Vagina (tissue), 2 donors: ENCODE data around the gene SLC40A1. TPM values are rescaled to one million over a fixed set of nuclear protein-coding genes. Genes with fewer than 3 reads are reported as not detected.

Source experiments
- DNase-seq, 2 donors: peaks; one replicate each; pipeline ENCODE4 v3.0.0-alpha.2; 2017; ENCODE audit errors: extremely low spot score in 2 of 2
- H3K27ac ChIP-seq: fragments of 200-600 bp; sonication (generic); one replicate; pipeline ENCODE4 v1.5.1; 2019
- H3K27me3 ChIP-seq: fragments of 200-600 bp; sonication (generic); one replicate; pipeline ENCODE4 v1.5.1; 2019
- H3K36me3 ChIP-seq, 2 donors: fragments of 200-600 bp; sonication (generic); one replicate each; pipeline ENCODE4 v1.5.1; 2017 to 2019
- H3K4me1 ChIP-seq: fragments of 200-600 bp; sonication (generic); one replicate; pipeline ENCODE4 v1.5.1; 2019
- H3K4me3 ChIP-seq, 2 donors: fragments of 200-600 bp; sonication (generic); 1 replicate in 1 of 2; 2 replicates in 1 of 2; pipeline ENCODE4 v1.5.1; 2016 to 2019
- H3K9me3 ChIP-seq: fragments of 200-600 bp; sonication (generic); one replicate; pipeline ENCODE4 v1.5.1; 2019
- POLR2A ChIP-seq, 2 donors: fragments of 450-650 bp; IDR thresholded peaks; one replicate each; pipeline ENCODE4 v1.6.1; 2017; ENCODE audit warnings: antibody characterized with exemption in 2 of 2, mild to moderate bottlenecking in 2 of 2, moderate library complexity in 2 of 2
- POLR2AphosphoS5 ChIP-seq, 2 donors: sonication (generic); formaldehyde crosslinking; IDR thresholded peaks; one replicate each; pipeline ENCODE4 v1.9.0; 2017; ENCODE audit warnings: antibody characterized with exemption in 2 of 2, mild to moderate bottlenecking in 2 of 2, low read depth in 1 of 2; ENCODE audit not compliant: insufficient read depth in 1 of 2
- intact Hi-C: fragments of 100-400 bp; cut with DNase I; formaldehyde crosslinking; loops from one replicate; pipeline ENCODE4 v1.15.1; 2023
- total RNA-seq: library from RNA; depleted of rRNA; stranded (reverse); fragments of >200 nt; gene quantifications from one replicate; pipeline ENCODE4 v1.2.3, GENCODE V29; 2016
- TF ChIP-seq, protein P1 (sequence below), 3 experiments: fragments of 450-650 bp in 2 of 3; fragments of 200-600 bp in 1 of 3; sonication (generic) in 1 of 3; IDR thresholded peaks; one replicate each; pipeline ENCODE4 v1.5.1; 2017 to 2019; ENCODE audit warnings: antibody characterized with exemption in 3 of 3, mild to moderate bottlenecking in 2 of 3, moderate library complexity in 2 of 3

The SLC40A1 gene
- total RNA-seq, 1 donor from 2014 or later = 53.3 TPM

DNA sequence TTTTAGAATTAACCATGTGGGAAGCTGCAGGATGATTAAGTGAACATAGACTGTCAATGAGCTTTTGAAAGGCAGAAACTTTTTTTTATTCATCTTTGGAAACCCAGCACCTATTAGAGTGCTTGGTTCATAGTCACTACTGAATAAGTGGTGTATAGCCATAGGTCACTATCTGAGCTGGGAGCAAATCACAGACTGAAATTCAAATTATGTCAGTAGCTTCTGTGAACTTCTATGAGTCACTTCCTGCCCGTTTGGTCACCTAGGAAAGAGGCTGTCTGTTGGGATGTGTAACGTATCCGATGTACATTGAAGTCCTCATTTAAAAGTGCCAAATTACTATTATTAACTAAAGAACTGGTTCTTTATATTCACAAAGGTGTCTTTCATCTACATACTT is 20.5 kb upstream of the SLC40A1 start:
- Histone ChIP-seq H3K4me3 (no peak overlapping the region), H3K27me3 (no peaks in the 10 kb centered on the region), H3K36me3 (no peaks in the 10 kb centered on the region), H3K9me3 (no peaks in the 10 kb centered on the region), H3K27ac (no peak overlapping the region), H3K4me1 (no peaks in the 10 kb centered on the region)
- no peak for DNase-seq
- intact Hi-C loops = no loop called here
- no peak for TF ChIP-seq POLR2A (IDR thresholded peaks at IDR 0.05)
- no peak for TF ChIP-seq POLR2AphosphoS5 (IDR thresholded peaks at IDR 0.05; ENCODE audit: insufficient read depth in 1 of 2, low read depth in 1 of 2)
- TF ChIP-seq, protein P1, sequence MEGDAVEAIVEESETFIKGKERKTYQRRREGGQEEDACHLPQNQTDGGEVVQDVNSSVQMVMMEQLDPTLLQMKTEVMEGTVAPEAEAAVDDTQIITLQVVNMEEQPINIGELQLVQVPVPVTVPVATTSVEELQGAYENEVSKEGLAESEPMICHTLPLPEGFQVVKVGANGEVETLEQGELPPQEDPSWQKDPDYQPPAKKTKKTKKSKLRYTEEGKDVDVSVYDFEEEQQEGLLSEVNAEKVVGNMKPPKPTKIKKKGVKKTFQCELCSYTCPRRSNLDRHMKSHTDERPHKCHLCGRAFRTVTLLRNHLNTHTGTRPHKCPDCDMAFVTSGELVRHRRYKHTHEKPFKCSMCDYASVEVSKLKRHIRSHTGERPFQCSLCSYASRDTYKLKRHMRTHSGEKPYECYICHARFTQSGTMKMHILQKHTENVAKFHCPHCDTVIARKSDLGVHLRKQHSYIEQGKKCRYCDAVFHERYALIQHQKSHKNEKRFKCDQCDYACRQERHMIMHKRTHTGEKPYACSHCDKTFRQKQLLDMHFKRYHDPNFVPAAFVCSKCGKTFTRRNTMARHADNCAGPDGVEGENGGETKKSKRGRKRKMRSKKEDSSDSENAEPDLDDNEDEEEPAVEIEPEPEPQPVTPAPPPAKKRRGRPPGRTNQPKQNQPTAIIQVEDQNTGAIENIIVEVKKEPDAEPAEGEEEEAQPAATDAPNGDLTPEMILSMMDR (IDR thresholded peaks at IDR 0.05) = no peak

DNA sequence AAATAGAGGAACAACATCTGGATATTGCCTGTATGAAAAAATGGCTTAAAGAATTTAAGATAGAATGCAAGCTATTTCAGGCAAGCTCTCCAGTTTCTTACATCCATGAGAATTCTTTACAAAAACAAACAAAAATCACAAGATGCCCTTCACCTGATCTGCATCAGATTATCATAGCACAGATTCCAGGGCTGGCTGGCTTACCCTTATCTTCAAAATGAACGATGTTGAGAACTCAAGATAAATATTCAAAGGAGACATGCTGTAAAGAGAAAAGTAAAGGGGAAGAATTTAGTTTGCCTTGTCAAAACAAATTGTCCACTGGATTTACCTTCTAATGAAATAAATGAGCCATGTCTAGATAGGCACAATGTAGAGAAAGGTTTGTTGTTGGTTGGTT is 18.7 kb upstream of the SLC40A1 start:
- Histone ChIP-seq H3K36me3 (no peaks in the 10 kb centered on the region), H3K27ac (no peak overlapping the region), H3K27me3 (no peaks in the 10 kb centered on the region), H3K4me3 (no peak overlapping the region), H3K4me1 (no peaks in the 10 kb centered on the region), H3K9me3 (no peaks in the 10 kb centered on the region)
- intact Hi-C loops = no loop called here
- TF ChIP-seq POLR2A (IDR thresholded peaks at IDR 0.05) (no peak), POLR2AphosphoS5 (IDR thresholded peaks at IDR 0.05; ENCODE audit: insufficient read depth in 1 of 2, low read depth in 1 of 2) (no peak)
- TF ChIP-seq, protein P1 (IDR thresholded peaks at IDR 0.05) = no peak
- DNase-seq = no peak

DNA sequence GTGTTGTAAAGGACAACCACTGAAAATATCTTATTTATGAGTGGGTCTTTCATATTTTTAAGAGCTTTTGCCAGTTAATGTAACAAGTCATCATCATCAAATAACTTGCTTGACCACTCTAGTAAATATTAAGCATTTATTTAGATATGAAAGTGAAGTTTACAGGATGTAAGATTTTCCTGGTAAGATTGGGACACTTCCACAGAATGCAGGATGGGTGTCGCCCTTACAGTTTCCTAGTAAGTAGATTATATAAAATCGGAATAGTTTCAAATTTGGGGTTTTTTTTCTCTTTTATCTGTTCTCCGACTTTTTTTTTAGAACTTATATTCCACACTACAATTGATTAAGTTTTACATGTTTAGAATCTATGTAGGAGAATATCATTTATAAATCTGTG is 14.8 kb upstream of the SLC40A1 start:
- no peak for DNase-seq
- H3K27me3 ChIP-seq = no peaks in the 10 kb centered on the region
- H3K36me3 ChIP-seq = no peaks in the 10 kb centered on the region
- intact Hi-C loops = no loop called here
- H3K27ac ChIP-seq = no peak overlapping the region
- no peaks in the 10 kb centered on the region for H3K9me3 ChIP-seq
- H3K4me1 ChIP-seq = no peaks in the 10 kb centered on the region
- TF ChIP-seq POLR2A (IDR thresholded peaks at IDR 0.05) = no peak
- TF ChIP-seq POLR2AphosphoS5 (IDR thresholded peaks at IDR 0.05; ENCODE audit: insufficient read depth in 1 of 2, low read depth in 1 of 2) = no peak
- TF ChIP-seq, protein P1 (IDR thresholded peaks at IDR 0.05) = no peak
- no peak overlapping the region for H3K4me3 ChIP-seq

DNA sequence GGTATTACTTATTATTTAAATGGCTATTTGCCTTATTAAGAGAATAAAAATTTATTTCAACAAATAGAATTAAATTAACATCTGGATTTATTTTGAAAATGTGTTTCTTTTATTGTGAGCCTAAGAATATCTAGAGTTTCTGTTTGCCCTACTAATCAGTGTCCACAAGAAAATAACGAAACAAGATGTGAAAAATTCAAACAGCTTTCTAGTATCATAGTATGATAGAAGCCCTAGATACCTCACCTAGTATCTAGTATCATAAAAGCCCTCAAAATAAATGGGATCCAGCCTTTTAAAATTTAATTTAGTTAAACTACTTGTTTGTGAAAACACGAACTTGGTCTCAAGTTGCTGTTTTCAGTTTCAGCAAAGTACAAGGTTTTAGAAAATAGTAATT is 13.7 kb upstream of the SLC40A1 start:
- no peak for DNase-seq
- no peak overlapping the region for H3K27ac ChIP-seq
- H3K27me3 ChIP-seq = no peaks in the 10 kb centered on the region
- no peaks in the 10 kb centered on the region for H3K36me3 ChIP-seq
- no peaks in the 10 kb centered on the region for H3K4me1 ChIP-seq
- H3K4me3 ChIP-seq = no peak overlapping the region
- TF ChIP-seq POLR2AphosphoS5 (IDR thresholded peaks at IDR 0.05; ENCODE audit: insufficient read depth in 1 of 2, low read depth in 1 of 2) (no peak), POLR2A (IDR thresholded peaks at IDR 0.05) (no peak)
- TF ChIP-seq, protein P1 (IDR thresholded peaks at IDR 0.05) = no peak
- intact Hi-C loops = no loop called here
- H3K9me3 ChIP-seq = no peaks in the 10 kb centered on the region

DNA sequence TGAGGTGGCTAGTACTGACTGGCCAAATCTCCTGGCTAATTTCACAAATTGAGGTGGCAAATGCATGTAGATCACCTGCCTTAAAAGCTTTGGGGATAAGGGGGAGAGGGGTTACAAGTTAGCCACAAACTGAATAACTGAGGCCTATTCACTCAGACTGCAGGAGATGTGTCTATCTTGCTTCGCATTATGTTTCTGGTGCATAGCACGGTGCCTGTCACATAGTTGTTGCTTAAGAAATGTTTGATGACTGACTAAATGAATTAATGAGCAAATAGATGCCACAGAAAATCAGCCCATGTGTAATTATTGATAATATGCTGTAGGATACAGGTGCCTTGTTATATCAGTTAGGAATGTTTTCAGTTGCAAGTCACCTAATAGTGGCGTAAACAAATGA is 12.5 kb upstream of the SLC40A1 start:
- no peaks in the 10 kb centered on the region for H3K9me3 ChIP-seq
- no peak overlapping the region for H3K27ac ChIP-seq
- H3K4me1 ChIP-seq = no peaks in the 10 kb centered on the region
- no peak for DNase-seq
- H3K4me3 ChIP-seq = no peak overlapping the region
- H3K36me3 ChIP-seq = no peaks in the 10 kb centered on the region
- H3K27me3 ChIP-seq = no peaks in the 10 kb centered on the region
- TF ChIP-seq, protein P1 (IDR thresholded peaks at IDR 0.05) = no peak
- no peak for TF ChIP-seq POLR2AphosphoS5 (IDR thresholded peaks at IDR 0.05; ENCODE audit: insufficient read depth in 1 of 2, low read depth in 1 of 2)
- TF ChIP-seq POLR2A (IDR thresholded peaks at IDR 0.05) = no peak
- intact Hi-C loops = no loop called here
